ENCODE measurements around the gene GOLGA8S.
"Not testable (repeated sequence)": the region's sequence is repeated elsewhere in the genome, so short reads cannot be mapped to it uniquely, and the experiment has no call there.

The GOLGA8S gene

GRCh38 chr15:23354448-23354847 lies at the start of gene GOLGA8S:
GOLGA8S (plus strand) TSS chr15:23354748; CDS start chr15:23354810, 62 bp downstream.
- DNase-seq: not testable (repeated sequence)

GRCh38 chr15:23304805-23305204 lies 49.7 kb upstream of the GOLGA8S start:
- DNase-seq: not testable (repeated sequence)

GRCh38 chr15:23305921-23306320 lies 48.6 kb upstream of the GOLGA8S start:
- DNase-seq: not testable (repeated sequence)

GRCh38 chr15:23311233-23311632 lies 43.3 kb upstream of the GOLGA8S start:
- not testable (repeated sequence) for DNase-seq

- not testable (repeated sequence) for DNase-seq
Observed at GRCh38 chr15:23334096-23334495, 20.5 kb upstream of the GOLGA8S start, which contains the start of gene GOLGA6L26. GOLGA6L26 (minus strand) TSS chr15:23334196; CDS start chr15:23334135, 61 bp downstream.

GRCh38 chr15:23362622-23363021 lies 8.1 kb downstream of the GOLGA8S start:
- not testable (repeated sequence) for DNase-seq

GRCh38 chr15:23364261-23364660 lies 9.7 kb downstream of the GOLGA8S start:
- not testable (repeated sequence) for DNase-seq

GRCh38 chr15:23370578-23370977 lies 16.0 kb downstream of the GOLGA8S start:
- DNase-seq: no peak

GRCh38 chr15:23371134-23371533 lies 16.6 kb downstream of the GOLGA8S start:
- DNase-seq: not testable (repeated sequence)

- DNase-seq: not testable (repeated sequence)
Observed at GRCh38 chr15:23371868-23372267, 17.3 kb downstream of the GOLGA8S start.

GRCh38 chr15:23372284-23372683 lies 17.7 kb downstream of the GOLGA8S start:
- no peak for DNase-seq

GRCh38 chr15:23372891-23373600 lies 18.5 kb downstream of the GOLGA8S start:
- DNase-seq: not testable (repeated sequence)

- DNase-seq: not testable (repeated sequence)
Observed at GRCh38 chr15:23374226-23374625, 19.7 kb downstream of the GOLGA8S start.

- not testable (repeated sequence) for DNase-seq
Observed at GRCh38 chr15:23378946-23379345, 24.4 kb downstream of the GOLGA8S start.

- not testable (repeated sequence) for DNase-seq
Observed at GRCh38 chr15:23380700-23381099, 26.2 kb downstream of the GOLGA8S start.

- not testable (repeated sequence) for DNase-seq
Observed at GRCh38 chr15:23381192-23381591, 26.6 kb downstream of the GOLGA8S start.

- DNase-seq: no peak
Observed at GRCh38 chr15:23384371-23384770, 29.8 kb downstream of the GOLGA8S start.

- DNase-seq: no peak
Observed at GRCh38 chr15:23385886-23386430, 31.4 kb downstream of the GOLGA8S start.

GRCh38 chr15:23387621-23388190 lies 33.2 kb downstream of the GOLGA8S start:
- no peak for DNase-seq

GRCh38 chr15:23395030-23395692 lies 40.6 kb downstream of the GOLGA8S start:
- DNase-seq: no peak

- no peak for DNase-seq
Observed at GRCh38 chr15:23395832-23396231, 41.3 kb downstream of the GOLGA8S start.

GRCh38 chr15:23397779-23398178 lies 43.2 kb downstream of the GOLGA8S start:
- DNase-seq: no peak

GRCh38 chr15:23398357-23398756 lies 43.8 kb downstream of the GOLGA8S start:
- DNase-seq: not testable (repeated sequence)

Measured in CD4-positive, alpha-beta T cell treated with Interleukin-4 for 1 hour (primary cell).